ENCODE data around the gene TBCCD1.

Gene TBCCD1

DNA sequence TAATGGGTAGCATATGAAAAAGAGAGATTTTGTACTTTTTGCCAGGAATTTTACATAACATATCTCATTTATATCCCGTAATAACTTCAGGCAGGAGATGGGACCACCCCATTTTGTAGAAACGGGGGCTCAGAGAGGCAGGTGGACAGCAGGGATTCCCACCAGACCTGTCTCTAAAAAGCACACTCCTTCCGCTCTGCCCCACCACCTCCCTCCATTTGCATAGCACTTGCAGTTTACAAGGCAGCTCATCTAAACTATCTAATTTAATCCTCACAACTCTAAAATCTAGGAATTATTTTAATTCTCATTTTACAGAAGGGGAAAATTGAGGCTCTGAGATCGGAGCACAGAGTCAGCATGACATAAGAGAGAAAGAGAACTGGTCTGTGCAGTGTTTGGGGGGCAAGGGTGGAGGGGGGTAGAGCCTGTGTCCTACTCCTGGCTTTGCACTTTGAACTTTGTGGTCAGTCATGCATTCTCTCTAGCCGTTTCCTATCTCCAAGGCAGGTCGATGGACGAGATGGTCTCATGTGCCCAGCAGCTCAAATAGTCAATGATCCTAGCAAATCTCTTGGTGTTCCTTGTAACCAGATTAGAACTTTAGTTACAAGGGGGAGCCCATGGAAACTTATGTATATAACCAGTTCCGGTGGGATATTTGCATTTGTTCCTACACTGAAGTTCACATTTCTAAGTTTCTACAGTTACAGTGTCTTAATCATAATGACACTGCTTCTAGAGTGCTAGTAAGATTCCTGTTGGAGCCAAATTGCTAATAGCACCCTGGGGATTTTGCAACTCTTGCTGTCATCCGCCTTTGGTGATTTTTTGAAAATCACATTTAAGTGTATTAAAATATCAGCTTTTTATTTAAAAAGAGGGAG, 41.5 kb downstream of the TBCCD1 start:
- DNase-seq, result no peak
- Mint-ChIP-seq H3K36me3 (peaks cover 7 to 14% of the 10 kb centered on the region in 2 donors), H3K27me3 (peaks cover 4 to 19% of the 10 kb centered on the region in 2 donors), H3K4me1 (peaks cover 52 to 67% of the 10 kb centered on the region in 2 donors), H3K9me3 (peaks cover 5% of the 10 kb centered on the region in 2 donors), H3K27ac (peak overlapping the region; percentile 32), H3K4me3 (peak overlapping the region in 1 of 2 donors; percentile 23)
- ATAC-seq (replicated peaks), result peak; percentile 14 to 26

GRCh38 chr3:186524616-186525015, 42.5 kb downstream of the TBCCD1 start:
- Mint-ChIP-seq H3K9me3 (peaks cover 5% of the 10 kb centered on the region in 2 donors), H3K27me3 (peaks cover 4 to 19% of the 10 kb centered on the region in 2 donors), H3K4me3 (no peak overlapping the region), H3K27ac (no peak overlapping the region), H3K4me1 (peaks cover 51 to 69% of the 10 kb centered on the region in 2 donors), H3K36me3 (peaks cover 7 to 14% of the 10 kb centered on the region in 2 donors)
- ATAC-seq (replicated peaks) (no peak), DNase-seq (no peak)

GRCh38 chr3:186523434-186523833, 43.7 kb downstream of the TBCCD1 start:
- peaks cover 4 to 19% of the 10 kb centered on the region in 2 donors for H3K27me3 Mint-ChIP-seq
- H3K4me3 Mint-ChIP-seq, result no peak overlapping the region
- H3K4me1 Mint-ChIP-seq, result peaks cover 51 to 70% of the 10 kb centered on the region in 2 donors
- peaks cover 7% of the 10 kb centered on the region in 2 donors for H3K36me3 Mint-ChIP-seq
- H3K27ac Mint-ChIP-seq, result peak overlapping the region; percentile 48
- no peak for DNase-seq
- ATAC-seq (replicated peaks), result no peak
- H3K9me3 Mint-ChIP-seq, result peaks cover 5% of the 10 kb centered on the region in 2 donors

GRCh38 chr3:186523022-186523421, 44.1 kb downstream of the TBCCD1 start:
- Mint-ChIP-seq H3K27me3 (peaks cover 4 to 18% of the 10 kb centered on the region in 2 donors), H3K9me3 (peaks cover 4 to 5% of the 10 kb centered on the region in 2 donors), H3K27ac (peak overlapping the region; percentile 65), H3K4me1 (peaks cover 51 to 73% of the 10 kb centered on the region in 2 donors), H3K4me3 (no peak overlapping the region), H3K36me3 (peaks cover 4 to 7% of the 10 kb centered on the region in 2 donors)
- no peak for ATAC-seq (replicated peaks)
- DNase-seq, result no peak

DNA sequence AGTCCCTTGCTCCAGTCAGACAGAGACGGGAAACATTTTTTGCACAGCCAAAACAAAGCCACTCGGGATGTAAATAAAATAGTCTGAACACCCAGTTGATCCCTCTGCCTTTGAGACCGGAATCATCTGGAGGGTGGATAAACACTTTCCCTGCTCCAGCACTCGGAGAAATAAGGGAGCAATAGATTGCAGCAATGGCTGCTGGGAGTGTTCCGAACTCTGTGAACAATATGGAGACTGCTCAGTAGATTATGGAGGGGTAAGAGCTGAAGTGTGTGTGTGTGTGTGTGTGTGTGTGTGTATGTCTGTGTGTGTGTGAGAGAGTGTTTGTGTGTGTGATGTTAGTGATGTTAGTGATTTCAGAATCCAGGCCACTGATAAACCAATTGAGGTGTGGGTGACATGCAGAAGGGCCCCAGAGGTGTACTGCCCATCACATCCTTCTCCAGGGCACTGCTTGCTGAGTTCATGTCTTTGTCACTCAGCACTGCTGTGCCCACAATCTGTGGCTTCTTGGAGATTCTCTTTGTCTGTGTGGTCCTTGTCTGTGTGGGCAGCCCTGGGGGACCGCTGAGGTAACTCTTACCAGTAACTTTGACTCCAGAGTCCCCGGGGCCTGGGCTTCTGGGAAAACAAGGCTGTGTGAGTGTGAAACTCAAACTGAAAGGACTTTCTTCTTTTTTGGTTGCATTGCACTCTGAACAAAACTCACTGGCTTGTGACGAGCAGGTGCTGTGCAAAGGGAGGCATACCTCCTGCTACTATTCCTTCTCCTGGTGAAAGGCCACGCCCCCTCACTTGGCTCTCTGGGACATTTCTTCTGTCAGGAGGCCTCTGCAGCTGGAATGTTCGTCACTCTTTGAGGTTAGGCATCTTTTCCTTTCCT, 45.9 kb downstream of the TBCCD1 start:
- H3K36me3 Mint-ChIP-seq, result peaks cover 0 to under 1% of the 10 kb centered on the region in 2 donors
- DNase-seq, result peak; percentile 72
- H3K27me3 Mint-ChIP-seq, result peaks cover 4 to 7% of the 10 kb centered on the region in 2 donors
- H3K27ac Mint-ChIP-seq, result peak overlapping the region; percentile 15
- peaks cover 37 to 59% of the 10 kb centered on the region in 2 donors for H3K4me1 Mint-ChIP-seq
- peaks cover 0 to 3% of the 10 kb centered on the region in 2 donors for H3K9me3 Mint-ChIP-seq
- H3K4me3 Mint-ChIP-seq, result peak overlapping the region; percentile 0 to 56
- ATAC-seq (replicated peaks), result peak; percentile 69 to 70

DNA sequence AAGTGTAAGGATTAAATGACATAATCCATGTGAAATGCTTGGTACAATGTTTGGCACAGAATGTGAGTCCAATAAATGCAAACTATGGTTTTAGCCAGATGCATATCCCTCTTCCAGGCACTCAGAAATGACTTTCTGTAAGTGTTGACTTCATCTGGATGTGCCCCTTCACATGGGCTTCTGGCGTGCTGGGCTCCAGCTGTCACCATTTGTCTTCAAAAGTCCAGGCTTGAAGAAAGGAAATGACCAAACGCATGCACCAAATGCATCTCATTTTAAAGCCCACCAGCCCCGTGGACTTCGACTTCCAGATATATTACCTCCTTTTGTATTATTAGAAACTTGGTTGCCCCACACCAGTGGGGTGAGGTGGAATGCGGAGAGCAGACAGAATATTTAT, 46.7 kb downstream of the TBCCD1 start:
- ATAC-seq (replicated peaks), result no peak

GRCh38 chr3:186519021-186519658, 48.0 kb downstream of the TBCCD1 start:
- Mint-ChIP-seq H3K9me3 (peaks cover 0 to 3% of the 10 kb centered on the region in 2 donors), H3K27me3 (peaks cover 16 to 21% of the 10 kb centered on the region in 2 donors), H3K4me3 (peak overlapping the region; percentile 7 to 14), H3K36me3 (no peaks in the 10 kb centered on the region), H3K4me1 (peaks cover 45 to 67% of the 10 kb centered on the region in 2 donors), H3K27ac (peak overlapping the region; percentile 0)
- peak; percentile 54 for DNase-seq
- peak; percentile 79 to 82 for ATAC-seq (replicated peaks)

More for the DNA sequence above, 46.7 kb downstream of the TBCCD1 start:
- H3K27ac Mint-ChIP-seq, result peak overlapping the region; percentile 15
- H3K36me3 Mint-ChIP-seq, result no peaks in the 10 kb centered on the region
- no peak for DNase-seq
- peak overlapping the region in 1 of 2 donors; percentile 0 for H3K4me3 Mint-ChIP-seq
- H3K9me3 Mint-ChIP-seq, result peaks cover 0 to 3% of the 10 kb centered on the region in 2 donors
- peaks cover 38 to 61% of the 10 kb centered on the region in 2 donors for H3K4me1 Mint-ChIP-seq
- peaks cover 10 to 13% of the 10 kb centered on the region in 2 donors for H3K27me3 Mint-ChIP-seq

DNA sequence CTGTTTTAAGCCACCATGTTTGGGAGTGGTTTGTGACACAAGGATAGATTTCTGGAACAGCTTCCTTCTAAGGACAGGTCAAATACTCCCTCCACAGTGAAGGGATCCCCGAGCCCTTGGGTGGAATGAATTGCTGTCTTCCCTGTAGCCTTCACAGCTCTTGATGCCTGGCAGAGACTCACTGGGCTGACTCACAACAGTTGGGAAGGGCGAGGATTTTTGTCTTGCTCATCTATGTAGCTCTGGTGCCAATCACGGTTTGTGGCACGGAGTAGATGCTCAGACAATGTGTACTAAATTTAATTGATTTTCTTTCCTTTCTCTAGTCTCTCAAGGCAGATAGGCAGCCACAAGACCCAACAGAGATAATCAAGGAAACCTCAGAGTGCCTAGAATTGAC, 49.9 kb downstream of the TBCCD1 start:
- Mint-ChIP-seq H3K27me3 (peaks cover 17 to 22% of the 10 kb centered on the region in 2 donors), H3K9me3 (peaks cover 0 to 2% of the 10 kb centered on the region in 2 donors), H3K36me3 (no peaks in the 10 kb centered on the region), H3K27ac (no peak overlapping the region), H3K4me1 (peaks cover 44 to 62% of the 10 kb centered on the region in 2 donors), H3K4me3 (no peak overlapping the region)
- ATAC-seq (replicated peaks) (no peak), DNase-seq (no peak)

- Mint-ChIP-seq H3K4me1 (peaks cover 45 to 61% of the 10 kb centered on the region in 2 donors), H3K4me3 (no peak overlapping the region), H3K27me3 (peaks cover 21 to 27% of the 10 kb centered on the region in 2 donors), H3K27ac (no peak overlapping the region), H3K9me3 (peaks cover 0 to 2% of the 10 kb centered on the region in 2 donors), H3K36me3 (no peaks in the 10 kb centered on the region)
- ATAC-seq (replicated peaks), result no peak
- DNase-seq, result no peak
These were observed 50.5 kb downstream of the TBCCD1 start for GRCh38 chr3:186516646-186517045.

GRCh38 chr3:186515125-186515524, 52.0 kb downstream of the TBCCD1 start:
- Mint-ChIP-seq H3K4me3 (no peak overlapping the region), H3K9me3 (peaks cover 0 to 2% of the 10 kb centered on the region in 2 donors), H3K4me1 (peaks cover 45 to 61% of the 10 kb centered on the region in 2 donors), H3K27ac (no peak overlapping the region), H3K36me3 (no peaks in the 10 kb centered on the region), H3K27me3 (peaks cover 24 to 29% of the 10 kb centered on the region in 2 donors)
- no peak for ATAC-seq (replicated peaks)
- DNase-seq, result no peak

DNA sequence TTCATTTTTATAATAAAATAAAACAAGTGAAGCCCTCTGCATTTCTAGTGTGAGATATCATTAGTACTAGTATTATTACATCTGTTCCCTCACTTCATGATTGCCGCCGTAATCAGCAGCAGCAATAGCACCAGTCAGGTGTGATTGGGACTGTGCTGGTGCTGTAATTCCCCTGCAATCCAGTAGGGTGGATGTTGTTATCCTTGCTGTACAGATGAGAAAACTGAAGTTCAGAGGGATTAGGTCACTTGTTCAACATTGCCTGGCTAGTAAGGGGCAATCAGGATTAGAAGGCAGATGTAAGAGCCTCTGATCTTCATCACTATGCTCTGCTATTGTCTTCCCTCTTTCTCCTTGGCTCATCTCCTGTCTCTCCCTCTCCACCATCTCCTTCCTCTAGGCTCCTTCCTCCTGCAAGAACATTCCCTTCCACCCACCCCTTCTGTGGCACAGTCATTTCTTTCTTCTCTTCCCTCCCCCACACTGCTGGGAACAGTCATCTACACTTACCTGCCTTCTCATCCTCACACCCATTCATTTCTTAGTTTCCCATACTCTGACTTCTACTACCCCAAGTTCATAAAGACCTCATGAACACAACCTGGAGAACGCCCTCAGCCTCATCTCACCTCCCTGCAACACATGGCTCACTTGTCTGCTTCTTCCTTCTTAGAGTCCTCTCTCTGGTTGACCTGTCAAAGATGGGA, 52.7 kb downstream of the TBCCD1 start:
- H3K4me3 Mint-ChIP-seq, result no peak overlapping the region
- H3K4me1 Mint-ChIP-seq, result peaks cover 50 to 64% of the 10 kb centered on the region in 2 donors
- no peak for DNase-seq
- no peak overlapping the region for H3K27ac Mint-ChIP-seq
- ATAC-seq (replicated peaks), result no peak
- peaks cover 24 to 29% of the 10 kb centered on the region in 2 donors for H3K27me3 Mint-ChIP-seq
- peaks cover 0 to 2% of the 10 kb centered on the region in 2 donors for H3K9me3 Mint-ChIP-seq
- H3K36me3 Mint-ChIP-seq, result no peaks in the 10 kb centered on the region

GRCh38 chr3:186513386-186513785, 53.8 kb downstream of the TBCCD1 start:
- Mint-ChIP-seq H3K4me3 (no peak overlapping the region), H3K4me1 (peaks cover 45 to 56% of the 10 kb centered on the region in 2 donors), H3K27me3 (peaks cover 24 to 34% of the 10 kb centered on the region in 2 donors), H3K27ac (no peak overlapping the region), H3K36me3 (no peaks in the 10 kb centered on the region), H3K9me3 (peaks cover 0 to 2% of the 10 kb centered on the region in 2 donors)
- no peak for ATAC-seq (replicated peaks)
- DNase-seq, result no peak
